ENCODE results near the gene PCDHGA5.
A peak's percentile ranks its signal among the peaks of the same experiment; 100 is the strongest.
"Not testable (repeated sequence)": the region's sequence is repeated elsewhere in the genome, so short reads cannot be mapped to it uniquely, and the experiment has no call there.

Gene PCDHGA5

DNA sequence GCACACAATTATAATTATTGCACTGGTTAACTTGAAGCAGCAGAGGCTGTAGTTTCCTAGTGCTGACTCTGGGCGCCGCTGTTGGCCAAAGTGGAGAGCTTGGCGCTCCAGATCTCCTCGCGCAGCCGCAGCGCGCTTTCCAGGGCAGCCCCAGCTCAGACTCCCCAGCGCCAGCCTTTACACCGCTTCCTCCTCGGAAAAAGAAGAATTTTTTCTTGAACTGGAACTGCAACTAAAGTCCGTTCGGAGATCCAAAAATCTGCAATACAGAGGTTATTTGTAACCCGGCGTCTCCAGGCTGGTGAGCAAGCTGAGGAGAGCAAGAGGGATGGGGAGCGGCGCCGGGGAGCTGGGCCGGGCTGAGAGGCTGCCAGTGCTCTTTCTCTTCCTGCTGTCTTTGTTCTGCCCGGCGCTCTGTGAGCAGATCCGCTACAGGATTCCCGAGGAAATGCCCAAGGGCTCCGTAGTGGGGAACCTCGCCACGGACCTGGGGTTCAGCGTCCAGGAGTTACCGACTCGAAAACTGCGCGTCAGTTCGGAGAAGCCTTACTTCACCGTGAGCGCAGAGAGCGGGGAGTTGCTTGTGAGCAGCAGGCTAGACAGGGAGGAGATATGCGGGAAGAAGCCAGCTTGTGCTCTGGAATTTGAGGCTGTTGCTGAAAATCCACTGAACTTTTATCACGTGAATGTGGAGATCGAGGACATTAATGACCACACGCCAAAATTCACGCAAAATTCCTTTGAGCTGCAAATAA lies 23.8 kb downstream of the PCDHGA5 start, which contains the start of gene PCDHGB4:
PCDHGB4 (plus strand) TSS at position 142 of the 755 bp plus-strand sequence; CDS start at position 329, 187 bp downstream.
- not testable (repeated sequence) for DNase-seq (ENCODE audit: low spot score)

DNA sequence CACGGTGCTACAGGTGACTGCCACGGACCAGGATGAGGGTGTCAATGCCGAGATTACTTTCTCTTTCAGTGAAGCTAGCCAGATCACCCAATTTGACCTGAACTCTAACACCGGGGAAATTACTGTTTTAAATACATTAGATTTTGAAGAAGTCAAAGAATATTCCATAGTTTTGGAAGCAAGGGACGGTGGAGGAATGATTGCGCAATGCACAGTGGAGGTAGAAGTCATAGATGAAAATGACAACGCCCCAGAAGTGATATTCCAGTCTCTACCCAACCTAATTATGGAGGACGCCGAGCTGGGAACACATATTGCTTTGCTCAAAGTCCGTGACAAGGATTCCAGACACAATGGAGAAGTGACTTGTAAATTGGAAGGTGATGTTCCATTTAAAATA lies 24.7 kb downstream of the PCDHGA5 start:
- DNase-seq (ENCODE audit: low spot score): no peak

DNA sequence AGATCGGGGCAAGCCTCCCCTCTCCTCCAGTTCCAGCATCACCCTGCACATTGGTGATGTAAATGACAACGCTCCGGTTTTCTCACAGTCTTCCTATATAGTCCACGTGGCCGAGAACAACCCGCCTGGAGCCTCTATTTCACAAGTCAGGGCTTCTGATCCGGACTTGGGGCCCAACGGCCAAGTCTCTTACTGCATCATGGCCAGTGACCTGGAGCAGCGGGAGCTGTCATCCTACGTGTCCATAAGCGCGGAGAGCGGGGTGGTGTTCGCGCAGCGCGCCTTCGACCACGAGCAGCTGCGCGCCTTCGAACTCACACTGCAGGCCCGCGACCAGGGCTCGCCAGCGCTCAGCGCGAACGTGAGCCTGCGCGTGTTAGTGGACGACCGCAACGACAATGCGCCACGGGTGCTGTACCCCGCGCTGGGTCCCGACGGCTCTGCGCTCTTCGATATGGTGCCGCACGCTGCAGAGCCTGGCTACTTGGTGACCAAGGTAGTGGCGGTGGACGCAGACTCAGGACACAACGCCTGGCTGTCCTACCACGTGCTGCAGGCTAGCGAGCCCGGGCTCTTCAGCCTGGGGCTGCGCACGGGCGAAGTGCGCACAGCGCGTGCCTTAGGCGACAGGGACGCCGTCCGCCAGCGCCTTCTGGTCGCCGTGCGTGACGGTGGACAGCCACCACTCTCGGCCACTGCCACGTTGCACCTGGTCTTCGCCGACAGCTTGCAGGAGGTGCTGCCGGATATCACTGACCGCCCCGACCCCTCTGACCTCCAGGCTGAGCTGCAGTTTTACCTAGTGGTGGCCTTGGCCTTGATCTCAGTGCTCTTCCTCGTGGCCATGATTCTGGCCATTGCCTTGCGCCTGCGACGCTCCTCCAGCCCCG lies 25.4 kb downstream of the PCDHGA5 start:
- no peak for DNase-seq (ENCODE audit: low spot score)

DNA sequence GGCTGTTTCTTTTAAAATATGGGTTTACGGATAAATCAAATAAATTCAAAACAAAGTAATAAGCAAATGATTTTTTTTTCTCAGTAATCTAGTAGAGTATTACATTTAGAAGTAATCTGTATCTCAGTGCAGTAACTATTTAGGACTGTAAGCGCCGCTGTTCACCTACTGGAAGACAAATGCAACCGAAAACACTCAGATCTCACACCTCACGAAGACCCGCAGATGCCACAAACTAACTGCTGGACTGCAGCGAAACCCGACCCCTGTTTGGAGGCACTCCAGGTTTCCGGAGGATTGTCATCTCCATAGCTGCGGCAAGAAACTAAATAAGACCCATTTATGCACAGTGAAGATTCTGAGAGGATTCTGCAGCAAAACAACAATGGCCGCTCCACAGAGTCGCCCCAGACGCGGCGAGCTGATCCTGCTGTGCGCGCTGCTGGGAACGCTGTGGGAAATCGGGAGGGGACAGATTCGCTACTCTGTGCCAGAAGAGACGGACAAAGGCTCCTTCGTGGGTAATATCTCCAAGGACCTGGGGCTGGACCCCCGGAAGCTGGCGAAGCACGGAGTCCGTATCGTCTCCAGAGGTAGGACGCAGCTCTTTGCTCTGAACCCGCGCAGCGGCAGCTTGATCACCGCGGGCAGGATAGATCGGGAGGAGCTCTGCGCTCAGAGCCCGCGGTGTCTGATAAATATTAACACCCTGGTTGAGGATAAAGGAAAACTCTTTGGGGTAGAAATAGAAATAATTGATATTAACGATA lies 28.7 kb downstream of the PCDHGA5 start, which contains the start of gene PCDHGA8:
PCDHGA8 (plus strand) TSS at position 205 of the 770 bp plus-strand sequence; CDS start at position 386, 181 bp downstream.
- DNase-seq (ENCODE audit: low spot score): no peak

DNA sequence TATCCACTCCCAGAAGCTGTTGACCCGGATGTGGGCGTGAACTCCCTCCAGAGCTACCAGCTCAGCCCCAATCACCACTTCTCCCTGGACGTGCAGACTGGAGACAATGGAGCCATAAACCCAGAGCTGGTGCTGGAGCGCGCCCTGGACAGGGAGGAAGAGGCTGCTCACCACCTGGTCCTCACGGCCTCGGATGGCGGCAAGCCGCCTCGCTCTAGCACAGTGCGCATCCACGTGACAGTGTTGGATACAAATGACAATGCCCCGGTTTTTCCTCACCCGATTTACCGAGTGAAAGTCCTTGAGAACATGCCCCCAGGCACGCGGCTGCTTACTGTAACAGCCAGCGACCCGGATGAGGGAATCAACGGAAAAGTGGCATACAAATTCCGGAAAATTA lies 29.3 kb downstream of the PCDHGA5 start:
- no peak for DNase-seq (ENCODE audit: low spot score)

DNA sequence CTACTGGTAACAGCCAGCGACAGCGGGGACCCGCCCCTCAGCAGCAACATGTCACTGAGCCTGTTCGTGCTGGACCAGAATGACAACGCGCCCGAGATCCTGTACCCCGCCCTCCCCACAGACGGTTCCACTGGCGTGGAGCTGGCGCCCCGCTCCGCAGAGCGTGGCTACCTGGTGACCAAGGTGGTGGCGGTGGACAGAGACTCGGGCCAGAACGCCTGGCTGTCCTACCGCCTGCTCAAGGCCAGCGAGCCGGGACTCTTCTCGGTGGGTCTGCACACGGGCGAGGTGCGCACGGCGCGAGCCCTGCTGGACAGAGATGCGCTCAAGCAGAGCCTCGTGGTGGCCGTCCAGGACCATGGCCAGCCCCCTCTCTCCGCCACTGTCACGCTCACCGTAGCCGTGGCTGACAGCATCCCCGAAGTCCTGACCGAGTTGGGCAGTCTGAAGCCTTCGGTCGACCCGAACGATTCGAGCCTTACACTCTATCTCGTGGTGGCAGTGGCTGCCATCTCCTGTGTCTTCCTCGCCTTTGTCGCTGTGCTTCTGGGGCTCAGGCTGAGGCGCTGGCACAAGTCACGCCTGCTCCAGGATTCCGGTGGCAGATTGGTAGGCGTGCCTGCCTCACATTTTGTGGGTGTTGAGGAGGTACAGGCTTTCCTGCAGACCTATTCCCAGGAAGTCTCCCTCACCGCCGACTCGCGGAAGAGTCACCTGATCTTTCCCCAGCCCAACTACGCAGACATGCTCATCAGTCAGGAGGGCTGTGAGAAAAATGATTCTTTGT lies 30.6 kb downstream of the PCDHGA5 start:
- not testable (repeated sequence) for DNase-seq (ENCODE audit: low spot score)

DNA sequence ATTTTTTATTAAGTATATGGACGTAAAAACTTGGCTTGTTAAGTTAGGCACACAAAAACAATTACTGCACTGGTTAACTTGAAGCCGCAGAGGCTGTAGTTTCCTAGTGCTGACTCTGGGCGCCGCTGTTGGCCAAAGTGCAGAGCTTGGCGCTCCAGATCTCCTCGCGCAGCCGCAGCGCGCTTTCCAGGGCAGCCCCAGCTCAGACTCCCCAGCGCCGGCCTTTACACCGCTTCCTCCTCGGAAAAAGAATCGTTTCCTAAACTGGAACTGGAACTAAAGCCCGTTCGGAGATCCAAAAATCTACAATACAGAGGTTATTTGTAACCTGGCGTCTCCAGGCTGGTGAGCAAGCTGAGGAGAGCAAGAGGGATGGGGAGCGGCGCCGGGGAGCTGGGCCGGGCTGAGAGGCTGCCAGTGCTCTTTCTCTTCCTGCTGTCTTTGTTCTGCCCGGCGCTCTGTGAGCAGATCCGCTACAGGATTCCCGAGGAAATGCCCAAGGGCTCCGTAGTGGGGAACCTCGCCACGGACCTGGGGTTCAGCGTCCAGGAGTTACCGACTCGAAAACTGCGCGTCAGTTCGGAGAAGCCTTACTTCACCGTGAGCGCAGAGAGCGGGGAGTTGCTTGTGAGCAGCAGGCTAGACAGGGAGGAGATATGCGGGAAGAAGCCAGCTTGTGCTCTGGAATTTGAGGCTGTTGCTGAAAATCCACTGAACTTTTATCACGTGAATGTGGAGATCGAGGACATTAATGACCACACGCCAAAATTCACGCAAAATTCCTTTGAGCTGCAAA lies 34.0 kb downstream of the PCDHGA5 start, which contains the start of gene PCDHGB5:
PCDHGB5 (plus strand) TSS at position 192 of the 796 bp plus-strand sequence; CDS start at position 373, 181 bp downstream.
- not testable (repeated sequence) for DNase-seq (ENCODE audit: low spot score)

DNA sequence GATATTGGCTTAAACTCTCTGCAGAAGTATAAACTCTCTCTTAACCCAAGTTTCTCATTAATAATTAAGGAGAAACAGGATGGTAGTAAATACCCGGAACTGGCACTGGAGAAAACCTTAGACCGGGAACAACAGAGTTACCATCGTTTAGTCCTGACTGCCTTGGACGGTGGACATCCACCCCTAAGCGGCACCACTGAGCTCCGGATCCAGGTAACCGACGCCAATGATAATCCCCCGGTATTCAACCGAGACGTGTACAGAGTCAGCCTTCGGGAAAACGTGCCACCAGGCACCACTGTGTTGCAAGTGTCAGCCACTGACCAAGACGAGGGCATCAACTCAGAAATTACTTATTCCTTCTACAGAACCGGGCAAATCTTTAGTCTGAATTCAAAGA lies 34.6 kb downstream of the PCDHGA5 start:
- DNase-seq (ENCODE audit: low spot score): no peak

DNA sequence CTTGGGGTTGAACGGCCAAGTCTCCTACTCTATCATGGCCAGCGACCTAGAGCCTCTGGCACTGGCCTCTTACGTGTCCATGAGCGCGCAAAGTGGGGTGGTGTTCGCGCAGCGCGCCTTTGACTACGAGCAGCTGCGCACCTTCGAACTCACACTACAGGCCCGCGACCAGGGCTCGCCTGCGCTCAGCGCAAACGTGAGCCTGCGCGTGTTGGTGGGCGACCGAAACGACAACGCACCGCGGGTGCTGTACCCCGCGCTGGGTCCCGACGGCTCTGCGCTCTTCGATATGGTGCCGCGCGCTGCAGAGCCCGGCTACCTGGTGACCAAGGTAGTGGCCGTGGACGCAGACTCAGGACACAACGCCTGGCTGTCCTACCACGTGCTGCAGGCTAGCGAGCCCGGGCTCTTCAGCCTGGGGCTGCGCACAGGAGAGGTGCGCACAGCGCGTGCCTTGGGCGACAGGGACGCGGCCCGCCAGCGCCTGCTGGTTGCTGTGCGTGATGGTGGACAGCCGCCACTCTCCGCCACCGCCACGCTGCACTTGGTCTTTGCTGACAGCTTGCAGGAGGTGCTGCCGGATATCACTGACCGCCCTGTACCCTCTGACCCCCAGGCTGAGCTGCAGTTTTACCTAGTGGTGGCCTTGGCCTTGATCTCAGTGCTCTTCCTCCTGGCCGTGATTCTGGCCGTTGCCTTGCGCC lies 35.7 kb downstream of the PCDHGA5 start:
- DNase-seq (ENCODE audit: low spot score): no peak

DNA sequence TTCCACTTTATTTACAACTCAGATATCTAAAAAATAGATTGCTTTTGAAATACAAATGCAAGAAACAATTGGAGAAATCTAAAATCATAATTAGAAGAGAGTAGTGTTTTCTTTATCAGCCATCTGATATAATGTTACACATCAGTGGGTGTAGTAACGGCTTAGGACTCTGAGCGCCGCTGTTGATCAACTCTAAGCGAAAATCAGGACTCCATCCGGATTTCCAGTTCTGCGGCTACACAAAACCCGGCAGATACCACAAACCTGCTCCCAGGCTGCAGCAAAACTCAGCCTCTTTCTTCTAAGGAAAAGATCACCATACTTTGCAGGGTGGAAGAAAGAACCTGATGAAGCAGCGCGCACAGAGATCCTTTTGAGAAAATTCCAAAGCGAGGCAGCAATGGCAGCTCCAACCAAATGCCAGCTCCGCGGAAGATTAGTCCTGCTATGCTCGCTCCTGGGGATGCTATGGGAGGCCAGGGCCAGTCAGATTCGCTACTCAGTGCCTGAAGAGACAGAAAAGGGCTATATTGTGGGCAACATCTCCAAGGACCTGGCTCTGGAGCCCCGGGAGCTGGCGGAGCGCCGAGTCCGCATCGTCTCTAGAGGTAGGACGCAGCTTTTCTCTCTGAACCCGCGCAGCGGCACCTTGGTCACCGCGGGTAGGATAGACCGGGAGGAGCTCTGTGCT lies 38.7 kb downstream of the PCDHGA5 start, which contains the start of gene PCDHGA9:
PCDHGA9 (plus strand) TSS at position 226 of the 691 bp plus-strand sequence; CDS start at position 401, 175 bp downstream.
- peak; percentile 8 for DNase-seq (ENCODE audit: low spot score)

DNA sequence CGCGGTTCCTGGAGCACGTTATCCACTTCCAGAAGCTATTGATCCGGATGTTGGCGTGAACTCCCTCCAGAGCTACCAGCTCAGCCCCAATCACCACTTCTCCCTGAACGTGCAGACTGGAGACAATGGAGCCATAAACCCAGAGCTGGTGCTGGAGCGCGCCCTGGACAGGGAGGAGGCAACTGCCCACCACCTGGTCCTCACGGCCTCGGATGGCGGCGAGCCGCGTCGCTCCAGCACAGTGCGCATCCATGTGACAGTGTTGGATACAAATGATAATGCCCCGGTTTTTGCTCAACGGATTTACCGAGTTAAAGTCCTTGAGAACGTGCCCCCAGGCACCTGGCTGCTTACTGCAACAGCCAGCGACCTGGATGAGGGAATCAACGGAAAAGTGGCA lies 39.4 kb downstream of the PCDHGA5 start:
- DNase-seq (ENCODE audit: low spot score): no peak

DNA sequence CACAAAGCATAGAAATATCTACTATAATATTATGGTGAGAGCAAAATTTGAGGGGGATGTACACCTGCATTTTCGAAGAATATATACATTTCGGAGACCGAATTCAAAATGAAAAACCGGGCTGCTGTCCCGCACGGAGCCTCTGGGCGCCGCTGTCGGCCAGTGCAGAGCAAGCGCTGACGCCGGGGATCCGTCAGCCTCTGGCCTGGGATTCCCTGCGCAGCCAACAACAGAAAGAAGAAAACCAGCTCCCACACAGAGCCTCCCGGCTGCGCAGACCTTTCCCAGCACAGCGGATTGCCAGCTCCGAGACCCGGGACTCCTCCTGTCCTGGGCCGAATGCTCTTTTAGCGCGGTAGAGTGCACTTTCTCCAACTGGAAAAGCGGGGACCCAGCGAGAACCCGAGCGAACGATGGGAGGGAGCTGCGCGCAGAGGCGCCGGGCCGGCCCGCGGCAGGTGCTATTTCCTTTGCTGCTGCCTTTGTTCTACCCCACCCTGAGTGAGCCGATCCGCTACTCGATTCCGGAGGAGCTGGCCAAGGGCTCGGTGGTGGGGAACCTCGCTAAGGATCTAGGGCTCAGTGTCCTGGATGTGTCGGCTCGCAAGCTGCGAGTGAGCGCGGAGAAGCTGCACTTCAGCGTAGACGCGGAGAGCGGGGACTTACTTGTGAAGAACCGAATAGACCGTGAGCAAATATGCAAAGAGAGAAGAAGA lies 44.0 kb downstream of the PCDHGA5 start, which contains the start of gene PCDHGB6:
PCDHGB6 (plus strand) TSS at position 232 of the 716 bp plus-strand sequence; CDS start at position 414, 182 bp downstream.
- not testable (repeated sequence) for DNase-seq (ENCODE audit: low spot score)

DNA sequence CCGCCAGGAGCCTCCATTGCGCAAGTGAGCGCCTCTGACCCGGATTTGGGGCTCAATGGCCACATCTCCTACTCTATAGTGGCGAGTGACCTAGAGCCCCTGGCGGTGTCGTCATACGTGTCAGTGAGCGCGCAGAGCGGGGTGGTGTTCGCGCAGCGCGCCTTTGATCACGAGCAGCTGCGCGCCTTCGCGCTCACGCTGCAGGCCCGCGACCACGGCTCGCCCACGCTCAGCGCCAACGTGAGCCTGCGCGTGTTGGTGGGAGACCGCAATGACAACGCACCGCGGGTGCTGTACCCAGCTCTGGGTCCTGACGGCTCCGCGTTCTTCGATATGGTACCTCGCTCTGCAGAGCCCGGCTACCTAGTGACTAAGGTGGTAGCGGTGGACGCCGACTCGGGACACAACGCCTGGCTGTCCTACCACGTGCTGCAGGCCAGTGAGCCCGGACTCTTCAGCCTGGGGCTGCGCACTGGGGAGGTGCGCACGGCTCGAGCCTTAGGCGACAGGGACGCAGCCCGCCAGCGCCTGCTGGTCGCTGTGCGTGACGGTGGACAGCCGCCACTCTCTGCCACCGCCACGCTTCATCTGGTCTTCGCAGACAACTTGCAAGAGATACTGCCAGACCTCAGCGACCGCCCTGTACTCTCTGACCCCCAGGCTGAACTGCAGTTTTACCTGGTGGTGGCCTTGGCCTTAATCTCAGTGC lies 45.8 kb downstream of the PCDHGA5 start:
- DNase-seq (ENCODE audit: low spot score): no peak

DNA sequence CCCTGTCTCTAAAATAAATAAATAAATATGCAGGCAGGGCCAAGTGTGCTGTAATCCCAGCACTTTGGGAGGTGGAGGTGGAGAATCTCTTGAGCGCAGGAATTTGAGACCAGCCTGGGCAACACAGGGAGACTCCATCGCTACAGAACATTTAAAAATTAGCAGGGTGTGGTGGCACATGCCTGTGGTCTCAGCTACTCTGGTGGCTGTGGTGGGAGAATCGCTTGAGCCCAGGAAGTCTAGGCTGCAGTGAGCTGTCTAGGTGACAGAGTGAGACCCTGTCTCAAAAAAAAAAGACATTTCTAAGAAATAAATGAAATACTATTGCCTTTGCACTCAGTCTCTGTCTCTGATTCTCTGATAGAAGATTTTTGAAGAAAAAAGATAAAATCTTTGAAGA lies 47.6 kb downstream of the PCDHGA5 start:
- no peak for DNase-seq (ENCODE audit: low spot score)

DNA sequence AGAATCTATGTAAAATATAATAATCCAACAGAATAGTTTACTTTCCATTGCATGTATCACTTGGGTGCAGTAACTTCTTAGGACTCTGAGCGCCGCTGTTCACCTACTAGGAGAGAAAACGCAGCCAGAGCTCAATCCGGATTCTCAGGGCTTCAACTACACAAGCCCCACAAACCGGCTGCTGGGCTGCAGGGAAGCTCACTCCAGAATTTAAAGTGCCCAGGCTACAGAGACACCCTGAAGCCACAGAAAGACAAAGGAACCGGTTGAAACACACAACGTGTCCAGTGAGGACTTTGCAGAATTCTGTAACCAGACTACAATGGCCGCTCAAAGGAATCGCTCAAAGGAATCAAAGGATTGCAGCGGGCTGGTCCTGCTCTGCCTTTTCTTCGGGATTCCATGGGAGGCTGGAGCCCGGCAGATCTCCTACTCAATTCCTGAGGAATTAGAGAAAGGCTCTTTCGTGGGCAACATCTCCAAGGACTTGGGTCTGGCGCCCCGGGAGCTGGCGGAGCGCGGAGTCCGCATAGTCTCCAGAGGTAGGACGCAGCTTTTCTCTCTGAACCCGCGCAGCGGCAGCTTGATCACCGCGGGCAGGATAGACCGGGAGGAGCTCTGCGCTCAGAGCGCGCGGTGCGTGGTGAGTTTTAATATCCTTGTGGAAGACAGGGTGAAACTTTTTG lies 49.0 kb downstream of the PCDHGA5 start, which contains the start of gene PCDHGA10:
PCDHGA10 (plus strand) TSS at position 134 of the 686 bp plus-strand sequence; CDS start at position 323, 189 bp downstream.
- peak; percentile 12 for DNase-seq (ENCODE audit: low spot score)

DNA sequence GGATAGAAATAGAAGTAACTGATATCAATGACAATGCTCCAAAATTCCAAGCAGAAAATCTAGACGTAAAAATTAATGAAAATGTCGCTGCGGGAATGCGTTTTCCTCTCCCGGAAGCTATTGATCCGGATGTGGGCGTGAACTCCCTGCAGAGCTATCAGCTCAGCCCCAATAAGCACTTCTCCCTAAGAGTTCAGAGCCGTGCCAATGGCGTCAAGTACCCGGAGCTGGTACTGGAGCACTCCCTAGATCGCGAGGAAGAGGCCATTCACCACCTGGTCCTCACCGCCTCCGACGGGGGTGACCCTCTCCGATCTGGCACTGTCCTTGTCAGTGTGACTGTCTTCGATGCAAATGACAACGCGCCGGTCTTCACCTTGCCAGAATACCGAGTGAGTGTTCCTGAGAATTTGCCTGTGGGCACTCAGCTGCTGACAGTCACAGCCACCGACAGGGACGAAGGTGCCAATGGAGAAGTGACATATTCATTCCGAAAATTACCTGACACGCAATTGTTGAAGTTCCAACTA lies 49.6 kb downstream of the PCDHGA5 start:
- no peak for DNase-seq (ENCODE audit: low spot score)

Measured in pons (tissue), 1 donor.